Inferior parietal cortex (tissue), 1 donor: Measurements from ENCODE around the gene KXD1.
A peak's percentile ranks its signal among the peaks of the same experiment; 100 is the strongest.
"Not testable (repeated sequence)": the region's sequence is repeated elsewhere in the genome, so short reads cannot be mapped to it uniquely, and the experiment has no call there.

Experiments
- DNase-seq: peaks from one replicate; pipeline ENCODE4 v3.0.0-alpha.2; 2016; ENCODE audit errors: extremely low spot score

Gene KXD1

GRCh38 chr19:18580311-18580710 is 22.6 kb downstream of the KXD1 start:
- no peak for DNase-seq

- DNase-seq, result no peak
Measured at GRCh38 chr19:18586306-18586705, 28.6 kb downstream of the KXD1 start.

- DNase-seq, result no peak
Measured at GRCh38 chr19:18587561-18587960, 29.9 kb downstream of the KXD1 start.

- no peak for DNase-seq
Measured at GRCh38 chr19:18587962-18588610, 30.4 kb downstream of the KXD1 start.

GRCh38 chr19:18588611-18589379 is 31.1 kb downstream of the KXD1 start, which contains the start of gene REX1BD:
Gene REX1BD (plus strand): TSS chr19:18588798. CDS start chr19:18588802, 4 bp downstream.
- peak; percentile 80 for DNase-seq

- DNase-seq, result no peak
Measured at GRCh38 chr19:18589380-18590272, 32.0 kb downstream of the KXD1 start.

GRCh38 chr19:18590273-18591272 is 32.9 kb downstream of the KXD1 start:
- peak; percentile 87 for DNase-seq

- DNase-seq, result no peak
Measured at GRCh38 chr19:18591735-18592385, 34.2 kb downstream of the KXD1 start.

GRCh38 chr19:18592732-18593131 is 35.1 kb downstream of the KXD1 start:
- not testable (repeated sequence) for DNase-seq

- no peak for DNase-seq
Measured at GRCh38 chr19:18593367-18594095, 35.9 kb downstream of the KXD1 start.

- DNase-seq, result peak; percentile 61
Measured at GRCh38 chr19:18594096-18594823, 36.6 kb downstream of the KXD1 start.

GRCh38 chr19:18594824-18595373 is 37.2 kb downstream of the KXD1 start:
- DNase-seq, result no peak

GRCh38 chr19:18595475-18595874 is 37.8 kb downstream of the KXD1 start:
- no peak for DNase-seq

GRCh38 chr19:18596752-18597157 is 39.1 kb downstream of the KXD1 start:
- no peak for DNase-seq

GRCh38 chr19:18597809-18598660 is 40.4 kb downstream of the KXD1 start:
- no peak for DNase-seq

- no peak for DNase-seq
Measured at GRCh38 chr19:18599485-18599884, 41.8 kb downstream of the KXD1 start.

- DNase-seq, result not testable (repeated sequence)
Measured at GRCh38 chr19:18600692-18601397, 43.2 kb downstream of the KXD1 start.
